OCI-LY1 (cell line): ENCODE data around the gene COL9A2.

Source experiments
- CTCF ChIP-seq: fragments of 200-600 bp; sonication (generic), shearing (Covaris generic); IDR thresholded peaks from 2 replicates; pipeline ENCODE4 v1.5.1; 2017; ENCODE audit warnings: mild to moderate bottlenecking, antibody characterized with exemption, low read length, moderate library complexity, mixed read lengths
- EZH2 ChIP-seq: fragments of 200-600 bp; sonication (generic), shearing (Covaris generic); IDR thresholded peaks from 2 replicates; pipeline ENCODE4 v1.8.0; 2017; ENCODE audit warnings: borderline replicate concordance, mixed run types, mild to moderate bottlenecking, antibody characterized with exemption, low read length, moderate library complexity, mixed read lengths

DNA sequence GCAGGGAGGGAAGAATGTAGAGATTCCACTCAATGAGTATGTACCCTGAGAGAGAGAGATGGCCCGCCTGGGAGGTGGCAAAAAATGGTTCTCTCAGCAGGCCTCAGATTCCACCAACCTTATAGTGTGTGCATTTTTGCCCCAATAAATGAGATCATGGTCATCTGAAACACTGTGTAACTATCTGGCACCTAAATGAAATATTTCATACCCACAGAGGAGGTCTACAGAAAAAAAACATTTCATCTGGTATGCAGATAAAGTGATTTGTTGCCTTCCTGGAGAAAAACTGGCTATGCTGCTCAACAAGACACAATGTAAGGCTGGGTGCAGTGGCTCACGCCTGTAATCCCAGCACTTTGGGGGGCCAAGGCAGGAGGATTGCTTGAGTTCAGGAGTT is 64.5 kb downstream of the COL9A2 start:
- TF ChIP-seq CTCF (no peak), EZH2 (no peak)
